ENCODE data around the gene NFATC2IP.

DNA sequence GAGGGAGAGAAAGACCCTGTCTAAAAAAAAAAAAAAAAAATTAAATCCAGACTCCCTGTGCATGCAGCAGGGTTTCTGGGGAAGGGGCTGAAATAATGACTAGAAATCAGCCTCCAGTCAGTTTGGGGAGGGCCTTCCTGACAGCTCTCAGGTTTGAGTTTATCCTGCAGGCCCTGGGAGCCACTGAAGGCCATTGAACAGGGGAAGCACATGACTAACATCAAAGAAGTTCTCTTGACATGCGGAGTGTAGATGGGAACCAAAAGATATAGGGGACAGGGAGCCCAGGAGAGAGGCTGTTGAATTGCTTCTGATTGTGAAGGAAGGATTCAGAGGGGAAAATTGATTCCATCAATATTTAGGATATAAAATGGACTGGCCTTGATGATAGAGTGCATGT, 22.9 kb upstream of the NFATC2IP start:
- TF ChIP-seq, protein P1, sequence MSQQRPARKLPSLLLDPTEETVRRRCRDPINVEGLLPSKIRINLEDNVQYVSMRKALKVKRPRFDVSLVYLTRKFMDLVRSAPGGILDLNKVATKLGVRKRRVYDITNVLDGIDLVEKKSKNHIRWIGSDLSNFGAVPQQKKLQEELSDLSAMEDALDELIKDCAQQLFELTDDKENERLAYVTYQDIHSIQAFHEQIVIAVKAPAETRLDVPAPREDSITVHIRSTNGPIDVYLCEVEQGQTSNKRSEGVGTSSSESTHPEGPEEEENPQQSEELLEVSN (IDR thresholded peaks at IDR 0.05; ENCODE audit: borderline replicate concordance, low read depth): no peak
- TF ChIP-seq GATA3 (IDR thresholded peaks at IDR 0.05; ENCODE audit: borderline replicate concordance) (no peak), MAFK (IDR thresholded peaks at IDR 0.05; ENCODE audit: partially characterized antibody) (no peak), JUN (IDR thresholded peaks at IDR 0.05) (no peak), ZFP36 (IDR thresholded peaks at IDR 0.05; ENCODE audit: borderline replicate concordance, partially characterized antibody) (no peak)
- TF ChIP-seq, protein P2, sequence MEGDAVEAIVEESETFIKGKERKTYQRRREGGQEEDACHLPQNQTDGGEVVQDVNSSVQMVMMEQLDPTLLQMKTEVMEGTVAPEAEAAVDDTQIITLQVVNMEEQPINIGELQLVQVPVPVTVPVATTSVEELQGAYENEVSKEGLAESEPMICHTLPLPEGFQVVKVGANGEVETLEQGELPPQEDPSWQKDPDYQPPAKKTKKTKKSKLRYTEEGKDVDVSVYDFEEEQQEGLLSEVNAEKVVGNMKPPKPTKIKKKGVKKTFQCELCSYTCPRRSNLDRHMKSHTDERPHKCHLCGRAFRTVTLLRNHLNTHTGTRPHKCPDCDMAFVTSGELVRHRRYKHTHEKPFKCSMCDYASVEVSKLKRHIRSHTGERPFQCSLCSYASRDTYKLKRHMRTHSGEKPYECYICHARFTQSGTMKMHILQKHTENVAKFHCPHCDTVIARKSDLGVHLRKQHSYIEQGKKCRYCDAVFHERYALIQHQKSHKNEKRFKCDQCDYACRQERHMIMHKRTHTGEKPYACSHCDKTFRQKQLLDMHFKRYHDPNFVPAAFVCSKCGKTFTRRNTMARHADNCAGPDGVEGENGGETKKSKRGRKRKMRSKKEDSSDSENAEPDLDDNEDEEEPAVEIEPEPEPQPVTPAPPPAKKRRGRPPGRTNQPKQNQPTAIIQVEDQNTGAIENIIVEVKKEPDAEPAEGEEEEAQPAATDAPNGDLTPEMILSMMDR (IDR thresholded peaks at IDR 0.05): no peak
- TF ChIP-seq, protein P3, sequence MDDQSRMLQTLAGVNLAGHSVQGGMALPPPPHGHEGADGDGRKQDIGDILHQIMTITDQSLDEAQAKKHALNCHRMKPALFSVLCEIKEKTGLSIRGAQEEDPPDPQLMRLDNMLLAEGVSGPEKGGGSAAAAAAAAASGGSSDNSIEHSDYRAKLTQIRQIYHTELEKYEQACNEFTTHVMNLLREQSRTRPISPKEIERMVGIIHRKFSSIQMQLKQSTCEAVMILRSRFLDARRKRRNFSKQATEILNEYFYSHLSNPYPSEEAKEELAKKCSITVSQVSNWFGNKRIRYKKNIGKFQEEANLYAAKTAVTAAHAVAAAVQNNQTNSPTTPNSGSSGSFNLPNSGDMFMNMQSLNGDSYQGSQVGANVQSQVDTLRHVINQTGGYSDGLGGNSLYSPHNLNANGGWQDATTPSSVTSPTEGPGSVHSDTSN (IDR thresholded peaks at IDR 0.05): no peak

Measured in A549 (cell line).